Subcutaneous adipose tissue (tissue), 4 donors: ENCODE measurements around the gene GRIA4. TPM values are rescaled to one million over a fixed set of nuclear protein-coding genes. Genes with fewer than 3 reads are reported as not detected.

ENCODE experiments used
- CTCF ChIP-seq: fragments of 450-650 bp; IDR thresholded peaks from one replicate; pipeline ENCODE4 v1.5.1; 2016; ENCODE audit warnings: low read depth, mild to moderate bottlenecking, control low read depth, antibody characterized with exemption, moderate library complexity
- total RNA-seq, 4 donors: library from RNA; depleted of rRNA; stranded (reverse); fragments of >200 nt; gene quantifications; one replicate each; pipeline ENCODE4 v1.1.0, GENCODE V29; 2016

GRIA4 gene
- total RNA-seq, 4 donors from 2014 or later, result not detected

- TF ChIP-seq CTCF, result no peak
Observed at GRCh38 chr11:105738251-105738650, 128.4 kb downstream of the GRIA4 start.

- no peak for TF ChIP-seq CTCF
Observed at GRCh38 chr11:105738986-105739795, 129.3 kb downstream of the GRIA4 start.

DNA sequence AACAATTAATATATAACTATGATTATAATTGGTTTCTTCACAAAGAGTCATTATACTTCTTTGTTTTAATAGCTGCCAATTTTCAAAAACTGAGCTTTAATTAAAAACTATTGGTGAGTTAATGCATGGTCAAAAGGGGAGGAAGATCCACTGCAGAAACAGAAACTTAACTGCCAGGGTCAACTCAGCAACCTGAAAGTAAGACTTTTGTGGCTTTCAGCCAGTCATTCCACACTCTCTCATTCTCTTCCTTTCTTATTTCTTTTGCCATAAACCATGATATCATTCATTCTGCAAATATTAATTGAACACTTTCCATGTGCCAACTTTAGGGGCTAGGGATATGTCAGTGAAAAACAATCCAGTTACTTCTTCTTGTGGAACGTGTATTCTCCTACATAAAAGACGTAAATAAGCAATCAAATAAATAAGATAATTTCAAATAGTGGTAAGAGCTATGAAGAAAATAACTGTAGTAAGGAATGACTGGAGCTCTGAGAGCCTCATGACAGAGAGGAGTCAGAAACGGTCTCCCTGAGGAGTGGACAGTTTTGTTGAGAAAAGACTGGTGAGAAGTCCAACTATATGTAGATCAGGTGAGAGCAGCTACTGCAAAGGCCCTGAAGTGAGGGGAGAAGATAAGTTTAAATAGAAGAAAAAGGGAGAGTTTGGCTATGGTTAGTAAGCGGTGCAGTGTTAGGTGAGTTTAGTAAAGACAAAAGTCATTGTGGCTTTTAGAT is 130.5 kb downstream of the GRIA4 start:
- no peak for TF ChIP-seq CTCF

GRCh38 chr11:105741488-105742020 is 131.7 kb downstream of the GRIA4 start:
- TF ChIP-seq CTCF, result no peak

GRCh38 chr11:105754260-105754659 is 144.4 kb downstream of the GRIA4 start:
- no peak for TF ChIP-seq CTCF

GRCh38 chr11:105754716-105755115 is 144.8 kb downstream of the GRIA4 start:
- TF ChIP-seq CTCF, result no peak

DNA sequence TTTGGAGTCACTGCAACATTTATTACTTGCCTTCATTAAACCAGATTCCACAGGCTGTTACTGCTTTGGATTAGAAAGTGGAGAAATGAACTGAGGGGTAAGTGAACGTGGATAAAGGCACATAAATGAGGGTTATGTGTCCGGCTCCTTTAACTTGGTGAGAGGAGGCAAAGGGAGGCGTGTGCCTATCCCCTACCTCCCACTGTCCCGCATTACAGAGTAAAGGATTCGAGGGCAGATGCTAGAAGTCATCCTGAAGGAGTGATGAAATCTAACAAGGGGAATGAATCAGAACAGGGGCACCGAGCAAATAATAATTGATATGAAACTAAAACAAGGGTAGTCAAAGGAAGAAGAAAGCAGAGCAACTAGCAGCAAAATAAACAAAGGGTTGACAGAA is 147.2 kb downstream of the GRIA4 start:
- no peak for TF ChIP-seq CTCF
